Kidney (tissue), 14 donors: ENCODE data around the gene SRPK1. TPM values are rescaled to one million over a fixed set of nuclear protein-coding genes. Genes with fewer than 3 reads are reported as not detected.

Experiments used
- DNase-seq, 5 donors: peaks; one replicate each; pipeline ENCODE4 v3.0.0-alpha.2; 2013 to 2020
- FAIRE-seq: peaks from 2 replicates; lab custom pipeline; 2012; peaks lifted over from hg19 to GRCh38; lab: Jason Lieb, UNC
- H3K27ac ChIP-seq, 2 donors: one replicate each; pipeline ENCODE4 v1.7.0; 2013; ENCODE audit warnings: low read depth in 2 of 2, low read length in 2 of 2, inconsistent platforms in 1 of 2
- H3K27me3 ChIP-seq: one replicate; pipeline ENCODE4 v1.7.1; 2013; ENCODE audit warnings: low read length, inconsistent platforms; ENCODE audit not compliant: control insufficient read depth, insufficient read depth
- H3K36me3 ChIP-seq, 3 donors: one replicate each; pipeline versions ENCODE4 v1.7.0 to v1.7.1; 2013; ENCODE audit warnings: low read length in 3 of 3, control low read depth in 1 of 3, inconsistent platforms in 1 of 3; ENCODE audit not compliant: insufficient read depth in 3 of 3, control insufficient read depth in 2 of 3
- H3K4me1 ChIP-seq, 3 donors: one replicate each; pipeline versions ENCODE4 v1.7.0 to v1.7.1; 2013; ENCODE audit warnings: low read length in 3 of 3, inconsistent platforms in 1 of 3, low read depth in 1 of 3; ENCODE audit not compliant: control insufficient read depth in 2 of 3, insufficient read depth in 2 of 3
- H3K4me3 ChIP-seq, 3 donors: one replicate each; pipeline versions ENCODE4 v1.7.0 to v1.8.1; 2013; ENCODE audit warnings: low read length in 3 of 3, control low read depth in 1 of 3, inconsistent platforms in 1 of 3
- H3K9ac ChIP-seq, 3 donors: one replicate each; pipeline versions ENCODE4 v1.7.0 to v1.7.1; 2013; ENCODE audit warnings: low read length in 3 of 3, control low read depth in 1 of 3, inconsistent platforms in 1 of 3
- H3K9me3 ChIP-seq, 3 donors: one replicate each; pipeline versions ENCODE4 v1.7.0 to v1.7.1; 2013; ENCODE audit warnings: low read length in 3 of 3, control low read depth in 1 of 3, inconsistent platforms in 1 of 3; ENCODE audit not compliant: control insufficient read depth in 2 of 3, insufficient read depth in 1 of 3
- CTCF ChIP-seq: IDR thresholded peaks from 3 replicates; pipeline ENCODE4 v1.5.1; 2012; ENCODE audit warnings: mild to moderate bottlenecking, moderate library complexity, borderline replicate concordance; ENCODE audit not compliant: insufficient read depth; ENCODE audit errors: extremely low read depth
- intact Hi-C: fragments of 100-400 bp; cut with DNase I; formaldehyde crosslinking; loops from one replicate; pipeline ENCODE4 v1.11.1; 2022
- polyA plus RNA-seq: library from polyadenylated mRNA; stranded (reverse); fragments of 350-450 nt; fragmentation: Illumina TruSeq; extraction: RNeasy Lipid Tissue Mini Kit (QIAGEN cat#74804); gene quantifications from one replicate; pipeline ENCODE4 v1.2.3, GENCODE V29; 2014; ENCODE audit warnings: low read depth, low replicate concordance; ENCODE audit not compliant: insufficient read depth
- total RNA-seq: library from RNA; stranded (reverse); fragmentation: NEBNext Ultra II Directional; extraction: Animal tissue kit (Norgen Biotek cat#: 25700); gene quantifications from one replicate; pipeline ENCODE4 v1.2.1, GENCODE V29; 2021
- donor health status: control.
- donor health status: control.
- donor health status: control.
- donor health status: control.
- donor health status: control.
- donor health status: DM: yes; HTN: yes; CAD: no.
- donor health status: Normal renal cell carcinoma (clear cell type).

Gene SRPK1
- total and polyA plus RNA-seq, 2 donors from 2014 or later, result 12.2 to 35.3 TPM

GRCh38 chr6:35874730-35875129 lies 46.2 kb downstream of the SRPK1 start:
- Histone ChIP-seq H3K27me3 (no peaks in the 10 kb centered on the region), H3K27ac (no peak overlapping the region), H3K9ac (no peak overlapping the region), H3K4me1 (no peaks in the 10 kb centered on the region), H3K9me3 (no peaks in the 10 kb centered on the region), H3K4me3 (no peak overlapping the region), H3K36me3 (peaks cover 0 to 3% (median 2%) of the 10 kb centered on the region in 3 donors)
- FAIRE-seq, result no peak
- intact Hi-C loops, result no loop called here
- no peak for DNase-seq
- TF ChIP-seq CTCF, result no peak

- Histone ChIP-seq H3K4me3 (no peak overlapping the region), H3K9ac (no peak overlapping the region), H3K36me3 (peaks cover 0 to 12% (median 11%) of the 10 kb centered on the region in 3 donors), H3K27ac (no peak overlapping the region), H3K27me3 (no peaks in the 10 kb centered on the region), H3K9me3 (no peaks in the 10 kb centered on the region), H3K4me1 (no peaks in the 10 kb centered on the region)
- DNase-seq (no peak), FAIRE-seq (no peak)
- no peak for TF ChIP-seq CTCF
- intact Hi-C loops, result no loop called here
These were observed 61.5 kb downstream of the SRPK1 start for GRCh38 chr6:35859367-35859766.

GRCh38 chr6:35857853-35858252 lies 63.0 kb downstream of the SRPK1 start:
- Histone ChIP-seq H3K4me3 (no peak overlapping the region), H3K36me3 (peaks cover 0 to 12% (median 11%) of the 10 kb centered on the region in 3 donors), H3K27ac (no peak overlapping the region), H3K9me3 (no peaks in the 10 kb centered on the region), H3K27me3 (no peaks in the 10 kb centered on the region), H3K9ac (no peak overlapping the region), H3K4me1 (no peaks in the 10 kb centered on the region)
- no peak for DNase-seq
- TF ChIP-seq CTCF, result no peak
- no peak for FAIRE-seq
- intact Hi-C loops, result no loop called here

- intact Hi-C loops, result no loop called here
- FAIRE-seq (no peak), DNase-seq (no peak)
- Histone ChIP-seq H3K4me3 (no peak overlapping the region), H3K27ac (no peak overlapping the region), H3K27me3 (no peaks in the 10 kb centered on the region), H3K9ac (no peak overlapping the region), H3K9me3 (no peaks in the 10 kb centered on the region), H3K4me1 (no peaks in the 10 kb centered on the region), H3K36me3 (peaks cover 0 to 11% (median 10%) of the 10 kb centered on the region in 3 donors)
- TF ChIP-seq CTCF, result no peak
These were observed 64.6 kb downstream of the SRPK1 start for GRCh38 chr6:35856250-35856649.
